Gastrocnemius medialis (tissue), 4 donors: ENCODE measurements around the gene RABGAP1L. TPM values are rescaled to one million over a fixed set of nuclear protein-coding genes. Genes with fewer than 3 reads are reported as not detected.

Experiments used
- ATAC-seq, 2 donors: fragments of 150-250 bp; one replicate each; pipeline ENCODE4 v1.9.1; 2016
- DNase-seq, 2 donors: peaks; one replicate each; pipeline ENCODE4 v3.0.0-alpha.2; 2019
- H3K27ac ChIP-seq, 4 donors: fragments of 200-600 bp; sonication (generic); 1 replicate in 1 of 4; 2 replicates in 3 of 4; pipeline ENCODE4 v1.5.1; 2016 to 2018; ENCODE audit warnings: mild to moderate bottlenecking in 2 of 4, moderate library complexity in 1 of 4
- H3K27me3 ChIP-seq, 3 donors: fragments of 200-600 bp; sonication (generic) in 2 of 3; 1 replicate in 1 of 3; 2 replicates in 2 of 3; pipeline versions ENCODE4 v1.5.1 to v1.6.0; 2016 to 2019; ENCODE audit warnings: mild to moderate bottlenecking in 1 of 3, moderate library complexity in 1 of 3
- H3K36me3 ChIP-seq, 2 donors: fragments of 200-600 bp; sonication (generic) in 1 of 2; one replicate each; pipeline ENCODE4 v1.5.1; 2017 to 2018
- H3K4me1 ChIP-seq, 2 donors: fragments of 200-600 bp; sonication (generic) in 1 of 2; one replicate each; pipeline ENCODE4 v1.5.1; 2016 to 2017; ENCODE audit warnings: mild to moderate bottlenecking in 2 of 2
- H3K4me3 ChIP-seq, 4 donors: fragments of 200-600 bp; sonication (generic) in 3 of 4; 1 replicate in 1 of 4; 2 replicates in 3 of 4; pipeline ENCODE4 v1.5.1; 2016 to 2019; ENCODE audit warnings: mild to moderate bottlenecking in 2 of 4
- H3K9me3 ChIP-seq, 3 donors: fragments of 200-600 bp; sonication (generic) in 2 of 3; 1 replicate in 1 of 3; 2 replicates in 2 of 3; pipeline ENCODE4 v1.5.1; 2016 to 2019
- POLR2A ChIP-seq, 2 donors: fragments of 450-650 bp; IDR thresholded peaks; one replicate each; pipeline ENCODE4 v1.6.1; 2017; ENCODE audit warnings: antibody characterized with exemption in 2 of 2, mild to moderate bottlenecking in 2 of 2, moderate library complexity in 2 of 2
- in situ Hi-C, 4 donors: fragments of 200-750 bp; cut with MboI; loops; one replicate each; pipeline versions ENCODE4 v1.15.0 to v1.8.0; 2017; ENCODE audit warnings: low sequenced_read_pairs in 4 of 4
- intact Hi-C: fragments of 100-400 bp; cut with DNase I; formaldehyde crosslinking; loops from one replicate; pipeline ENCODE4 v1.15.1; 2023; ENCODE audit warnings: low total_unique reads
- total RNA-seq, 4 donors: library from RNA; depleted of rRNA; stranded (reverse); fragments of >200 nt; gene quantifications; one replicate each; pipeline versions ENCODE4 v1.1.0 to v1.2.3, GENCODE V29; 2016
- TF ChIP-seq, protein P1 (sequence below), 5 experiments: fragments of 450-650 bp in 3 of 5; fragments of 200-600 bp in 2 of 5; sonication (generic) in 2 of 5; IDR thresholded peaks in 4 of 5; conservative IDR thresholded peaks in 1 of 5; 1 replicate in 4 of 5; 2 replicates in 1 of 5; pipeline ENCODE4 v1.5.1; 2016 to 2019; ENCODE audit warnings: antibody characterized with exemption in 5 of 5, mild to moderate bottlenecking in 3 of 5, moderate library complexity in 3 of 5

The RABGAP1L gene
- total RNA-seq, 4 donors from 2014 or later = 8.8 to 22.2 (median 14.9) TPM

DNA sequence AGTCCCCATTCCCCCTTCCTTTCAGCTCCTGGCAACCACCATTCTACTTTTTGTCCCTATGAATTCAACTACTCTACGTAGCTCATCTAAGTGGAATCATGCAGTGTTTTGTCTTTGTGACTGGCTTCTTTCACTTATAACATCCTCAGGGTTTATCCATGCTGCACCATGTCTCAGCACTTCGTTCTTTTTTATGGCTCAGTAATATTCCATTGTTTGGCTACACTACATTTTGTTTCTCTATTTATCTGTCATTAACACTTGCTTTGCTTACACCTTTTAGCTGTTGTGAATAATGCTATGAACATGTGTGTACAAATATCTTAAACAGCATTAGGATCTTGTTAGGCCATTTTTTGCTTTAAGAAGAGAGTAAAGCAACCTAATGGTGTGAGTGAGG, 865.5 kb downstream of the RABGAP1L start:
- intact Hi-C loops = loop anchor here (5.0 to 10.0 kb wide), 2 partner anchors 168 to 290 kb away; partner anchors contain the start of gene KIAA0040
- Histone ChIP-seq H3K9me3 (no peaks in the 10 kb centered on the region), H3K27ac (no peak overlapping the region), H3K36me3 (no peaks in the 10 kb centered on the region), H3K4me3 (no peak overlapping the region), H3K27me3 (no peaks in the 10 kb centered on the region), H3K4me1 (peaks cover 15 to 22% of the 10 kb centered on the region in 2 donors)
- in situ Hi-C loops = loop anchor here in 3 of 4 donors (10.0 to 25.0 kb wide), 2 partner anchors 288 to 300 kb away; no protein-coding TSS in a partner anchor
- ATAC-seq (no peak), DNase-seq (no peak)
- no peak for TF ChIP-seq POLR2A (IDR thresholded peaks at IDR 0.05)
- TF ChIP-seq, protein P1, sequence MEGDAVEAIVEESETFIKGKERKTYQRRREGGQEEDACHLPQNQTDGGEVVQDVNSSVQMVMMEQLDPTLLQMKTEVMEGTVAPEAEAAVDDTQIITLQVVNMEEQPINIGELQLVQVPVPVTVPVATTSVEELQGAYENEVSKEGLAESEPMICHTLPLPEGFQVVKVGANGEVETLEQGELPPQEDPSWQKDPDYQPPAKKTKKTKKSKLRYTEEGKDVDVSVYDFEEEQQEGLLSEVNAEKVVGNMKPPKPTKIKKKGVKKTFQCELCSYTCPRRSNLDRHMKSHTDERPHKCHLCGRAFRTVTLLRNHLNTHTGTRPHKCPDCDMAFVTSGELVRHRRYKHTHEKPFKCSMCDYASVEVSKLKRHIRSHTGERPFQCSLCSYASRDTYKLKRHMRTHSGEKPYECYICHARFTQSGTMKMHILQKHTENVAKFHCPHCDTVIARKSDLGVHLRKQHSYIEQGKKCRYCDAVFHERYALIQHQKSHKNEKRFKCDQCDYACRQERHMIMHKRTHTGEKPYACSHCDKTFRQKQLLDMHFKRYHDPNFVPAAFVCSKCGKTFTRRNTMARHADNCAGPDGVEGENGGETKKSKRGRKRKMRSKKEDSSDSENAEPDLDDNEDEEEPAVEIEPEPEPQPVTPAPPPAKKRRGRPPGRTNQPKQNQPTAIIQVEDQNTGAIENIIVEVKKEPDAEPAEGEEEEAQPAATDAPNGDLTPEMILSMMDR (IDR thresholded peaks at IDR 0.05 in 4 of 5, conservative IDR thresholded peaks at IDR 0.05 in 1 of 5) = no peak

DNA sequence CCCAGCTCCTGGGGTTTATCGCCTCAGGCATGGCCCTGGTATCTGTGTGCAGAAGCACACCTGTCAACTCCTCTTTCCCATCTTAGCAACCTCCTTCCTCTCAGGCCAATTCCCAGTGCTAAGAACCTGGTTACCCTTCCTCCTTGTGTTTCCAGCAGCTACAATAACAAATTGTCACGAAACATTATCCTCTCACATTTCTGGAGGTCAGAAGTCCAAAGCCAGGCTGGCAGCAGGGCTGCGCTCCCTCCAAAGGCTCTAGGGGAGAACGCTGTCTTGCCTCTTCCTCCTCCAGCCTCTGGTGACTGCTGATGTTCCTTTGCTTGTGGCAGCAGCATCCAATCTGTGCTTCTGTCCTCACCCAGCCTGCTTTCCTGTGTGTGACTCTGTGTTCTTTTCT, 874.6 kb downstream of the RABGAP1L start:
- no peak for ATAC-seq
- no peak for TF ChIP-seq POLR2A (IDR thresholded peaks at IDR 0.05)
- TF ChIP-seq, protein P1 (IDR thresholded peaks at IDR 0.05 in 4 of 5, conservative IDR thresholded peaks at IDR 0.05 in 1 of 5) = no peak
- Histone ChIP-seq H3K27me3 (no peaks in the 10 kb centered on the region), H3K9me3 (no peaks in the 10 kb centered on the region), H3K27ac (no peak overlapping the region), H3K4me1 (no peaks in the 10 kb centered on the region), H3K36me3 (no peaks in the 10 kb centered on the region), H3K4me3 (no peak overlapping the region)
- intact Hi-C loops = no loop called here
- no peak for DNase-seq
- in situ Hi-C loops = loop anchor here (5.0 to 25.0 kb wide), 3 partner anchors 88 to 278 kb away; no protein-coding TSS in a partner anchor

DNA sequence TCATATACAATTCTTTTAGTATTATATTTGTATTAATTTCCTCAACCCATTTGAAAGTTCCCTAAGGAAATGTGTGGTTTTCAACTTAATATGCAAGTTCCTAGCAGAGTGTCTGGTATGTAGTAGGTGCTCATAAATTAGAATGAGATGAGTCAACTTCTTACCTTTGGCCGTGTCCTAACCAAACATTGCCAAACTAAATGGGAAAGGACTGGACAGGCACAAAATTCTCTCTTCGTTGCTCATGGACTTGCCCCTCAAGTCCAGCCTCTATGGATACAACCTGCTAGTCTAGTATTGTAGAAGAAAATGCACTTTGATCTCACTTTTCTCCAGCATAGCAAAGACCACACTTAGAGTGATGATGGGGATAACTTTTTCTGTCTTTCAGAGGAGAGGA, 875.5 kb downstream of the RABGAP1L start:
- Histone ChIP-seq H3K9me3 (no peaks in the 10 kb centered on the region), H3K27me3 (no peaks in the 10 kb centered on the region), H3K4me3 (no peak overlapping the region), H3K4me1 (no peaks in the 10 kb centered on the region), H3K36me3 (no peaks in the 10 kb centered on the region), H3K27ac (no peak overlapping the region)
- intact Hi-C loops (no loop called here), in situ Hi-C loops (loop anchor here (5.0 to 25.0 kb wide), 3 partner anchors 88 to 278 kb away; no protein-coding TSS in a partner anchor)
- TF ChIP-seq POLR2A (IDR thresholded peaks at IDR 0.05) = no peak
- TF ChIP-seq, protein P1 (IDR thresholded peaks at IDR 0.05 in 4 of 5, conservative IDR thresholded peaks at IDR 0.05 in 1 of 5) = no peak
- DNase-seq (no peak), ATAC-seq (no peak)

DNA sequence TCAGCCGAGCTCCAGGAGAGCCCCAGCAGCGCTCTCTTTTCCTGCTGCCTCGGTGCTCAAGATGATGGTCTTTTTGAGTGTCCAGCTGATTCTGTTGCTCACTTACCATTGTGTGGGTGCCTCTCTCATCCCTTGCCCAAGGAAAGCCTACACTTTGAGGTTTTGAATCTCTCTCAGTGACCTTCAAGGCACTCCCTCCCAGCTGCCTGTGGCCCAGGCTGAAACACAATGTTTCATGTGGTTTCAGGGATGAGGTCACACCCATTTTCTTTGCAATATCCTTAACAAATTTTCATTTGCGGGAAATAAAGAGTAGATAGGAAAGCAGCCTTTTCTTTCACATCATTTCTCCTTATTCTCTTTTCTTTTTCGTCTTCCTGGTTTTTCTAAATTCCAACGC, 876.5 kb downstream of the RABGAP1L start:
- DNase-seq (no peak), ATAC-seq (no peak)
- Histone ChIP-seq H3K27ac (no peak overlapping the region), H3K27me3 (no peaks in the 10 kb centered on the region), H3K36me3 (no peaks in the 10 kb centered on the region), H3K4me3 (no peak overlapping the region), H3K4me1 (no peaks in the 10 kb centered on the region), H3K9me3 (no peaks in the 10 kb centered on the region)
- TF ChIP-seq, protein P1 (IDR thresholded peaks at IDR 0.05 in 4 of 5, conservative IDR thresholded peaks at IDR 0.05 in 1 of 5) = no peak
- no peak for TF ChIP-seq POLR2A (IDR thresholded peaks at IDR 0.05)
- intact Hi-C loops (no loop called here), in situ Hi-C loops (loop anchor here in 3 of 4 donors (10.0 to 25.0 kb wide), 2 partner anchors 89 to 276 kb away; no protein-coding TSS in a partner anchor)

DNA sequence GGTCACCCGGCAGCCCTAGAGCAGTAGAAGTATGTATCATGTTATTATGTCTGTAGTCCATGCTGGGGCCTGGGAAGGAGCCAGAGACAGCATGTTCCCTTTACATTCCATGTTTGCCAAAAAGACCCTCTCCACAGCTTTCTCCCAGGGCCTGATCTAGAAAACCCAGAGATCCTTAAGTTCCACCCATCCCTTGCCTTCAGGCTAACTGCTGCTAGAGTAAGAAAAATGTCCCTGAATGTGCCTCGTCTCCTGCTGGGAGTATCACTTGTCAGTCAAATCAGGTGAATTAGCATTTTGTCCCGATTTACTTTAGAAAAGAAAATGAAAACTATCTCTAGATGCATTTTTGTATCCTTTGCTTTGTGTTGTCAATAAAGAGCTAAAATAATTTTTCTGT, 877.2 kb downstream of the RABGAP1L start:
- TF ChIP-seq, protein P1 (IDR thresholded peaks at IDR 0.05 in 4 of 5, conservative IDR thresholded peaks at IDR 0.05 in 1 of 5) = no peak
- TF ChIP-seq POLR2A (IDR thresholded peaks at IDR 0.05) = no peak
- no peak overlapping the region for H3K4me3 ChIP-seq
- no peaks in the 10 kb centered on the region for H3K4me1 ChIP-seq
- ATAC-seq = no peak
- in situ Hi-C loops (loop anchor here in 3 of 4 donors (10.0 to 25.0 kb wide), 2 partner anchors 88 to 276 kb away; no protein-coding TSS in a partner anchor), intact Hi-C loops (no loop called here)
- DNase-seq = no peak
- no peaks in the 10 kb centered on the region for H3K27me3 ChIP-seq
- H3K36me3 ChIP-seq = no peaks in the 10 kb centered on the region
- H3K9me3 ChIP-seq = no peaks in the 10 kb centered on the region
- H3K27ac ChIP-seq = no peak overlapping the region
